ENCODE results near the gene DKKL1.

DNA sequence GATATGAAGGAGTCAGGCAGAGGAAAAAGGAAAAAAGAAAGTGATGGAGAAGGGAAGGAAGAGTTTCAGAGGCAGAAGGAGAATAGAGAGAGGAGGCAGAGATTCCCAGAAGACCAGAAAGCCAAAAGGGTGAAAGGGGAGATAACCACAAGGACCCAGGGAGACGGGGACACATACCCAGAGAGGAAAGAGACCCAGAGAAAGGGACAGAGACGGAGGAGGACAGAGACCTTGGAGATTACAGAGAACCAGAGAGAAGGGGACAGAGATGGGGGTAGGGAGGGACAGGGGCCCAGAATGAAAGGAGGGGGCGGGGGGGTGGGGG is 58.2 kb downstream of the DKKL1 start:
- TF ChIP-seq, protein P1, sequence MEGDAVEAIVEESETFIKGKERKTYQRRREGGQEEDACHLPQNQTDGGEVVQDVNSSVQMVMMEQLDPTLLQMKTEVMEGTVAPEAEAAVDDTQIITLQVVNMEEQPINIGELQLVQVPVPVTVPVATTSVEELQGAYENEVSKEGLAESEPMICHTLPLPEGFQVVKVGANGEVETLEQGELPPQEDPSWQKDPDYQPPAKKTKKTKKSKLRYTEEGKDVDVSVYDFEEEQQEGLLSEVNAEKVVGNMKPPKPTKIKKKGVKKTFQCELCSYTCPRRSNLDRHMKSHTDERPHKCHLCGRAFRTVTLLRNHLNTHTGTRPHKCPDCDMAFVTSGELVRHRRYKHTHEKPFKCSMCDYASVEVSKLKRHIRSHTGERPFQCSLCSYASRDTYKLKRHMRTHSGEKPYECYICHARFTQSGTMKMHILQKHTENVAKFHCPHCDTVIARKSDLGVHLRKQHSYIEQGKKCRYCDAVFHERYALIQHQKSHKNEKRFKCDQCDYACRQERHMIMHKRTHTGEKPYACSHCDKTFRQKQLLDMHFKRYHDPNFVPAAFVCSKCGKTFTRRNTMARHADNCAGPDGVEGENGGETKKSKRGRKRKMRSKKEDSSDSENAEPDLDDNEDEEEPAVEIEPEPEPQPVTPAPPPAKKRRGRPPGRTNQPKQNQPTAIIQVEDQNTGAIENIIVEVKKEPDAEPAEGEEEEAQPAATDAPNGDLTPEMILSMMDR (IDR thresholded peaks at IDR 0.05; ENCODE audit: borderline replicate concordance, extremely low read depth, low read length, poor library complexity, severe bottlenecking) = no peak
- TF ChIP-seq EZH2 (IDR thresholded peaks at IDR 0.05; ENCODE audit: borderline replicate concordance, low read depth, low read length, severe bottlenecking) = no peak

Data from DND-41 (cell line).